GM21528 (cell line): ENCODE results near the gene ARHGAP30.
"Not testable (repeated sequence)": the region's sequence is repeated elsewhere in the genome, so short reads cannot be mapped to it uniquely, and the experiment has no call there.

Experiments
- ATAC-seq: cut with Tn5 transposase; IDR thresholded peaks from one replicate; pipeline ENCODE4 v1.9.1; 2021; ENCODE audit warnings: mild to moderate bottlenecking, moderate library complexity; ENCODE audit not compliant: unreplicated experiment, low FRiP score

ARHGAP30 gene, protein sequence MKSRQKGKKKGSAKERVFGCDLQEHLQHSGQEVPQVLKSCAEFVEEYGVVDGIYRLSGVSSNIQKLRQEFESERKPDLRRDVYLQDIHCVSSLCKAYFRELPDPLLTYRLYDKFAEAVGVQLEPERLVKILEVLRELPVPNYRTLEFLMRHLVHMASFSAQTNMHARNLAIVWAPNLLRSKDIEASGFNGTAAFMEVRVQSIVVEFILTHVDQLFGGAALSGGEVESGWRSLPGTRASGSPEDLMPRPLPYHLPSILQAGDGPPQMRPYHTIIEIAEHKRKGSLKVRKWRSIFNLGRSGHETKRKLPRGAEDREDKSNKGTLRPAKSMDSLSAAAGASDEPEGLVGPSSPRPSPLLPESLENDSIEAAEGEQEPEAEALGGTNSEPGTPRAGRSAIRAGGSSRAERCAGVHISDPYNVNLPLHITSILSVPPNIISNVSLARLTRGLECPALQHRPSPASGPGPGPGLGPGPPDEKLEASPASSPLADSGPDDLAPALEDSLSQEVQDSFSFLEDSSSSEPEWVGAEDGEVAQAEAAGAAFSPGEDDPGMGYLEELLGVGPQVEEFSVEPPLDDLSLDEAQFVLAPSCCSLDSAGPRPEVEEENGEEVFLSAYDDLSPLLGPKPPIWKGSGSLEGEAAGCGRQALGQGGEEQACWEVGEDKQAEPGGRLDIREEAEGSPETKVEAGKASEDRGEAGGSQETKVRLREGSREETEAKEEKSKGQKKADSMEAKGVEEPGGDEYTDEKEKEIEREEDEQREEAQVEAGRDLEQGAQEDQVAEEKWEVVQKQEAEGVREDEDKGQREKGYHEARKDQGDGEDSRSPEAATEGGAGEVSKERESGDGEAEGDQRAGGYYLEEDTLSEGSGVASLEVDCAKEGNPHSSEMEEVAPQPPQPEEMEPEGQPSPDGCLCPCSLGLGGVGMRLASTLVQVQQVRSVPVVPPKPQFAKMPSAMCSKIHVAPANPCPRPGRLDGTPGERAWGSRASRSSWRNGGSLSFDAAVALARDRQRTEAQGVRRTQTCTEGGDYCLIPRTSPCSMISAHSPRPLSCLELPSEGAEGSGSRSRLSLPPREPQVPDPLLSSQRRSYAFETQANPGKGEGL

DNA sequence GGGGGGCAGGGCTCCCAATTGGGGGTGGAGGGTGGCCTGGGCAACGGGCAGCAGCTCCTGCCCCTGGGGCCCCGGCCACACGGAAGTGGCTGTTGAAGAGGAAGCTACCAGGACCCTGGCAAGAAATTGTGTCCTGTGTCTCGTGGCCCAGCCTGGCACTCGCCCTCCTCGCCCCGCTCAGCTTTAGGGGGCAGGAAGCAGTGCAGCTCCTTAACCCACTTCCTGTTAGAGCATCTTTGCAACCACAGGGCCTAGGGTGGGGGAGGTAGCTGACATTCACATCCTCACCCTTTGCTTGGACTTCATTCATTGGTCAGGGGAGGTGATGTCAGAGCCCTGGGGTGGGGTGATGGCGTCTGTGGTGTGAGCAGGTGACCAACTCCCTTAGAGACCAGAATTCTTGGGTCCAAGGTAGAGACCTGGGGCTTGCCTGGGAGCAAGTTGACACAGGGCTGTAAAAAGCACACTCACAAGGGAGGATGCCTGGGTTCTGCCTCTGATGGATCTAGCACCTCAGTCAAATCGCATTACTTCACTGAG, at the start of gene ARHGAP30:
ARHGAP30 (minus strand) TSS at position 161 of the 540 bp plus-strand sequence. CDS start 267 bp downstream, outside the sequence.
- peak; percentile 78 for ATAC-seq

DNA sequence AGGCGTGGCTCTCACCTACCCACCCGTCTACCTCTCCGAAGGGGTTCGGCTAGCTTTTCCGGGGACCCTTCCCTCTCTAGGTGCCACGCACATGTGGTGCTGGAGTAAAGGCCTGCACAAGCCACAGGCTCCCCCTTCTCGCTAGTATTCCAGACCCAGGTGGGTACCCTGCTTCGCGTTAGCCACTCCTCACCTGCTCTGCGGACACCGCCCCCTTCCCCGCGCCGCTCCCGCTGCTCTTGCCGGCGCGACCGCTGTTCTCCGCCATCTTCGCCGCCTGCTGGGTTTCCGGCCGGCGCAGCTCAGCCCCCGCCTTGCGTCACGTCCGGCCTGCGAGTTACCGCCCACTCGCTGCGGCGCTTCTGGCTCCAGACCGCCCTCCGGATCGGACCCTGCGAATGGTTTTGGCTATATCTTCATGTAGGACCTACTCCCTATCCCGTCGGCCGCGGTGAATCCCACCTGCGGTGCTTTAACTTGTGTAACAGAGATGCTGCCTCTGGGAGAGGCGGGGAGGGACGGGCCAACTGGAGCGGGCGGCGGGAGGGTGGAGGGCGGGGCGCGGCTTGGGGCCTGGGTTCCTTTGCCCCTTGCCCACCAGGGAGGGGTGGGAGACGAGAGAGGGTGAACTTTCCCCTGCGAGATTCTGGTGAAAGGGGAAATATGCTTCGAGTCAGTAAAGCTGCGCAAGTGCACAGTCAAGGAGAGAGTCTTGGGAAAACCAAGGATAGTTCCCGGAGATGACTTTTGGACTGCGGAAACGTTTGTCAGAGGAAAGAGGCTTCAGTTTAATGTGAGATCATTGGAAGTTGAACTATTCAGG, 48.3 kb upstream of the ARHGAP30 start, which contains the start of the genes NIT1 and PFDN2:
NIT1 (plus strand) TSS at position 347 of the 823 bp plus-strand sequence; CDS start at position 419, 72 bp downstream.
PFDN2 (minus strand) TSS at position 279 of the 823 bp plus-strand sequence; CDS start at position 268, 11 bp downstream.
- peak; percentile 79 for ATAC-seq

DNA sequence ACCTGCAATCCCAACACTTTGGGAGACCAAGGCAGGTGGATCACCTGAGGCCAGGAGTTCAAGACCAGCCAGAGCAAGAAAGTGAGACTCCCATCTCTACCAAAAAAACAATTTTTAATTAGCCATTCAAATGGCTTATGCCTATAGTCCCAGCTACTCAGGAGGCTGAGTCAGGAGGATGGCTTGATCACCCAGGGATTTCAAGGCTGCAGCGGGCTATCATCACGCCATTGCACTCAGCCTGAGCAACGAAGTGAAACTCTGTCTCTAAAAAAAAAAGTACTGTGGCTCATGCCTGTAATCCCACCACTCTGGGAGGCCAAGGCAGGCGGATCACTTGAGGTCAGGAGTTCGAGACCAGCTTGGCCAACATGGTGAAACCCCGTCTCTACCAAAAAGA, 46.3 kb upstream of the ARHGAP30 start:
- ATAC-seq: not testable (repeated sequence)

DNA sequence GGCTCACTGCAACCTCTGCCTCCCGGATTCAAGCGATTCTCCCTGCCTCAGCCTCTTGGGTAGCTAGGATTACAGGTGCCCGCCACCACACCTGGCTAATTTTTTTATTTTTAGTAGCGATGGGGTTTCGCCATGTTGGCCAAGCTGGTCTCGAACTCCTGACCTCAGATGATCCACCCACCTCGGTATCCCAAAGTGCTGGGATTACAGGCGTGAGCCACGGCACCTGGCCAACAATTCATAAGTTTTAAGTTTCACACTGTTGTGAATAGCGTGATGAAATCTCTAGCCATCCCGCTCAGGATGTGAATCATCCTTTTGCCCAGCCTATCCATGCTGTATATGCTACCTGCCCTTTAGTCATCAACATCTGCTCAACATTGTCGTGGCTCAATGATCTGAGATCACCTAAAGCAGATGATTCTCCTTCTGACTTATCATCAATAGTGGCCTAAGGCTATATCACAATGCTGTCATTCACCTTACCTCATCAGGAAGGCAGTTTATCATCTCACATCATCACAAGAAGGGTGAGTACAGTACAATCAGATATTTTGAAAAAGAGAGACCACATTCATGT, 45.5 kb upstream of the ARHGAP30 start:
- no peak for ATAC-seq

DNA sequence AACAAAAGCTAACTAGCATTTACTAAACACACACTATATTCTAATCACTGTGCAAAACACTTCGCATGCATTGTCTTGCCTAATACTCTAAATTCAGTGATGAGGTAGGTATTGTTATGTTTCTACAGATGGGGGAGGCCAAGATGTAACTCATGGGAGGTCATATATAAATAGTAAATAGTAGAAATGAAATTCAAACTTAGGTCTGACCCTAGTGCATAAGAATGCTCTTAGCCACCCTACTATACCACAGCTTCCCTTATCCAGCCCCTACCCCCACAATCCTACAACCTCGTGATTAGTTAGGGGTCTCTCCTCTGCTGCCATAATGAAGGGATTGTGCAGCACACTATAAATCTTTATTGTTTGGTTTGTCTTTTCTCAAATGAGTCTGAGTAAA, 44.9 kb upstream of the ARHGAP30 start:
- no peak for ATAC-seq

DNA sequence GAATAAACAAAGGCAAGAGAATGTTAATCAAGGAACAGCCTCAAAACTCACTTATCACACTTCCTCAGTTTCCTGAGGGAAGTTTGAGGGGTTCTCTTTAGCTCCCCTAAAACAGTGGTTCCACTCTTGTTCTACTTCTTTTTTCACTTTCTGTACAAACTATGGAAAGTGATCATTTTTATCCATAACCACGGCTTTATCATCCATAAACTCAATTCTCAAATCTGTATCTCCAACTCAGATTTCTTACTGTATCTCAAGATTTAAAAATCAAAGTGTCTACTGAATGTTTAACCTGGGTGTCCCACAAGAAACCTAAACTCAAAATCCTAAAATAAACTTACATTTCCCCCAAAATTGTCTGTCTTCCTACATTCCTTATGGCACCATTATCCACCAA, 44.2 kb upstream of the ARHGAP30 start:
- no peak for ATAC-seq

DNA sequence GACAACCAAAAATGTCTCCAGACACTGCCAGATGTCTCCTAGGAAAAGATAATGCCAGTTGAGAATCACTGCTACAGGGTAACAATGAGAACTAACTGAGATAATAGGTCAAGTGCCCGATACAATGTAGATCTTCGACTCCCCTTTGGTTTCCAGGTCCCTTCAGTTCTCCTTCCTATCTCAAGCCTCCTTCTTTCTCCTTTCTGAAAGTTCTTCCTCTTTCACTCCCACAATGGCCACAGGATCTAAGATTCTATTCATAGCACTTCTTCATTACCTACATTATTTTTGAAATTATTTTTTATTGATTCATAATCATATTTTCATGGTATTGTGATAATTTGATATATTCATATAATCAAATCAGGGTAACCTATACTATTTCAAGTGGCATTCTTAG, 41.8 kb upstream of the ARHGAP30 start:
- no peak for ATAC-seq

DNA sequence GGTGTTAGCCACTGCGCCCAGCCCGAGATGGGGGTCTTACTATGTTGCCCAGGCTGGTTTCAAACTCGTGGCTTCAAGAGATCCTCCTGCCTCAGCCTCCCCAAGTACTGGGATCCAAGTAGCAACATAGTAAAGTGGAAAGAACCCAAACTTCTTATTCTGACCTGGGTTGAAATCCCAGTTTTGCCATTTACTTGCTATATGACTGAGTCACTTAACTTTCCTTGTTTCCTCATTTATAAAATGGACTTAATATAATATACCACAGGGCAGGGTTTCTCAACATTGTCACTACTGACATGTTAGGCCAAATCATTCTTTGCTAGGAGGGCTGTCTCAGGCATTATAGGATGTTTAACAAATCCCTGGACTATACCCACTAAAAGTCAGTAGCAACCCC, 41.4 kb upstream of the ARHGAP30 start:
- no peak for ATAC-seq

DNA sequence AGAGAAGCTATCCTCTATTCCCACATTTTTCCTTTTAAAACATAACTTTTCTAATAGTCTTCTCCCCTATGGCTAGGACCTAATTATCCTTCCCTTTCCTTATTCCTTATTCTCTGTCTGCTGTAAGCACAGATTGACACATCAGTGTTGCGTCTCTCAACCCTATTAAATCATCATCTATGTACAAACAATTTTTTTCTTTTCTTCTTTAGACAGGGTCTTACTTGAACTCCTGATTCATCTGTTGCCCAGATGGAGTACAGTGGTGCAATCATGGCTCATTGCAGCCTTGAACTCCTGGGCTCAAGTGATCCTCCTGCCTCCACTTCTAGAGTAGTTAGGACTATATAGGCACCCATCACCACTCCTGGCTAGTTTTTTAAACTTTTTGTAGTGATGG, 36.7 kb upstream of the ARHGAP30 start:
- no peak for ATAC-seq

DNA sequence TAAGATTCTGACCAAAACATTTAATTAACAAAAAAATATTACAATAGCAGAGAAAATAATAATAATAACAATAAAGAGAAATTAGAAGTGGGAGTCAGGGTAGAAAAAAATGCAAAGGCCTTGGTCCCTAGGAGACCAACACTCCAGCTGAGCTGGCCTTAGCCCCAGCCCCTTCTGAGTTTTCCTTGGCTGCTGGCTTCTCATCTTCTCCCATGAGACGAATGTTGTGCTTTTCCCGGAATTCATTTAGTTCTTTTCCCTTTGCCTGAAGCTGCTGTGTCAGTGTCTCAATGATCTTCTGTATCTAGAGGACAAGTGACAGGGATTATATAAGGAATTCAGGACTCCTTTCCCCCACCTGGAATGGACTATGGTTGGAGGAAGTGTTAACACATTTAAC, 30.9 kb upstream of the ARHGAP30 start:
- ATAC-seq: no peak

DNA sequence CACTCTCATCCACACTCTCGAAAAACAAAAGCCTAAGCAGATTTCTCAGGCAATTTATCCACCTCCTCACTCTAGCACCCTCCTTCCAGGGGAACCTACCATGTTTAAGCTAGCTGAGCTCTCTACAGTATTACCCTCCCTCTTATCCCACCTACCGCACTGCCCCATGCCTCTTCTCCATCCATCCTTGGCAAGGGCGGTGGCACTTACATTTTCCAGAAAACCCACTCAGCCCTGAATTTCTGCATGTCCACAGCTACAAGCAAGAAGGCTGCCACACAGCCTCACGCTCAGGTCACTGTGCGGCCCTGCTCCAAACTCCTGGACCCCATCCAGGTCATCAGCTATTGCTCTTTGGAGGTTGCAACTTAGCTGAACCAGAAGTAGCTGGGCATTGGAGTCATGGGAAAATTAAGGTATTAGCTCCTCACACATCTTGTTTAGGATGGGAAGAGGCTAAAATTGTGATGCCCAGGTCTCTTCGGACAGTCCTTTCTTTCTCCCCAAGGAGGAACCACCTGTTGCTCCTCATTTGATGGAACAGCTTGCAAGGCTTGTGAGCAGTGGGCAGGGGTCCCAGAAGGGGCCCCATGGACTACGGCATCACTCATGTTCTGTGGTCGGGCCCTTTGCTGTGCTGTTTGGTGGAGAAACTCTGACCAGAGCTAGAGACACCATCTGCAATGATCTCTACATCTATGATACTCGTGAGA, 29.6 kb upstream of the ARHGAP30 start:
- no peak for ATAC-seq

DNA sequence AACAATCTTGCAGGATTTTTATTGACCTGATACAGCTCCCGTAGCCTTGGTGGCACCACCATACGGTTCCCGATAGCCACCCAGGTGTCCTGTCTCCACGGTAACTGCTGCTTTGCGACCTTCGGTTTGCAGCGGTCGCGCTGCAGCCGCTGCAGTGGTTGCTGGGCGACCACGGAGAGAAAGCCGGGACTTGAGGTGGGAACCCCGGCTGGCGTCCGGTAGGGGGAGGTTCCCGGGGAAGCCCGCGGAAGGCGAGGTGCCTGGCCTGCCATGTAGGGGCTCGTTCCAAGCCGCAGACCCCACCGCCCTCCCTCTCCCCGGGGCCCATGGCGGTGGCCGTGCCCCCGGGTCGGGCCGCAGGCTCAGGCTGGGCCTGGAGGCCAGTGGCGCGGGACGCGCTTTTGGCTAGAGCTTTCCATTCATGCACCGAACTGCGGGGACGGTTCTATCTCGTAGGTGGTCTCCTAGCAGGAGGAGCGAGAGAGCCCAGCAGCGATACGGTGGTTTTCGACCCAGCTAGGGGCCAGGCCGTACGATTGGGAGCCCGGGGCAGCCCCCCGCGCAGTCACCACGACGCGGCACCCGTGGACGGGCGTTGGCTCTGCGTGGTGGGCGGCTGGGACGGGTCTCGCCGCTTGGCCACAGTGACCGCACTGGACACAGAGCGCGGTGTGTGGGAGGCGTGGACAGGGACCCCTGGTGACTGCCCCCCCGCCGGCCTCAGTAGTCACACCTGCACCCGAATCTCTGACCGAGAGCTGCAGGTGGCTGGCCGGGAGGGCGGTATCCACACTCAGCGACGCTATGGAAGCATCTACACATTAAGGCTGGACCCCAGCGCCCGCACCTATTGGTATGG, 28.7 kb upstream of the ARHGAP30 start, which contains the start of gene KLHDC9:
KLHDC9 (plus strand) TSS at position 152 of the 859 bp plus-strand sequence; CDS start at position 327, 175 bp downstream.
- peak; percentile 64 for ATAC-seq

DNA sequence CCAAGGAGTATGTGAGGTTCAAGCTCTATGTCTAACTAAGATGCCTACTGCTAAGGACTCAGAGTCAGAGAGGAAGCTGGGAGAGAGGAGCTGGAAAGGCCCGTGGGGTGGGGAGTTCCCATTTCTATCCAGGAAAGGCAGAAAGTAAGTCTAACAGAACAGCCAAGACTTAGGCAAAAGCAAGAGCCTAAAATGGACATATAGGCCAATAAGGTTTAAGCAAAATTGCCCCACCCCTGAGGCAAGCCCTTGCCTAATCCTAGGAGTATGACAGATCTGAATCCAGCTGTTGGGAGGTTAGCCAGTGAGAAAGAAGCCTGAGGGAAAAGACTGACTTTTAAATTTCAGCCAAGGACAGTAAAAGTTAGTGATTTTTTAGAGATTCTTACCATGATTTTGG, 26.8 kb upstream of the ARHGAP30 start:
- ATAC-seq: no peak

DNA sequence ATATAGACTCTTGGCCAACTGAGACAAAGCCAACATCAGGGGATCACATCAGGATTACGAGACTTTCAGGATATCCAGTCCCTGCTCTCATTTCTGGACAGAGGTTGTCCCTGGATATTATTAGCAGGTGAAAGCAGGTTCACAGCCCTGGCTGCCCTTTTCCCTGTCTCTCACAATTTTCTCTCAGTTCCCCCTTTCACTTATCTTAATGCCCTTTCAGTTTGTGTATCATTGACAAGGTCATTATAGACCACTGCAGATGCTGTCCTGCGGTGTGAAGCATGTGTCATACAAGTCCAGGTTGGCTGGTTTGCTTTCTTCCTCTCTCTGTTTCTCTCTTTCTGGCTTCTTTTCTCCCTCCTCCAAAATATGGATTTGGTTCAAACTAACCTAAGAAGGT, 26.3 kb upstream of the ARHGAP30 start:
- ATAC-seq: no peak

DNA sequence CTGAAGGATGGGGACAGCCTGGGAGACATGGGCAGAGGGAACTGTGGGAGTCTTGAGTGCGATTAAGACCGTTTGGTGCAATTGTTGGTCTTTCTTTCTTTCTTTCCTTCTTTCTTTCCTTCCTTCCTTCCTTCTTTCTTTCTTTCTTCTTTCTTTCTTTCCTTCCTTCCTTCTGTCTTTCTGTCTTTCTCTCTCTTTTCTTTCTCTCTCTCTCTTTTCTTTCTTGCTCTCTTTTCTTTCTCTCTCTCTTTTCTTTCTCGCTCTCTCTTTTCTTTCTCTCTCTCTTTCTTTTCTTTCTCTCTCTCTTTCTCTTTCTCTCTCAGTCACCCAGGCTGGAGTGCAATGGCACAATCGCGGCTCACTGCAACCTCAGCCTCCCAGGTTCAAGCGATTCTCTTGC, 25.5 kb upstream of the ARHGAP30 start:
- no peak for ATAC-seq

DNA sequence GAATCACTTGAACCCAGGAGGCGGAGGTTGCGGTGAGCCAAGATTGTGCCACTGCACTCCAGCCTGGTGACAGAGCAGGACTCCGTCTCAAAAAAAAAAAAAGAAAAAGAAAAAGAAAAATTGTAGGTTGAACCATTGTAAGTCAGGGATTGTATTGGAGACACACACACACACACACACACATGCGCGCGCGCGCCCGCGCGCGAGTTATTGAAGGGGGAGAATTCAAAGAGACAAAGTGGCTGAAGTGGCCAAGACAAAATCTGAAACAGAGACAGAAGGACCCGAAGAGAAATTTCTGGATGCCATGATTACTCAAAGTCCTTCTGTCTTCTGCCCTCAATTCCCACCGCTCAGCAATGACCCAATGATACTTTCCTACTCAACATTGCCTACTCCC, 24.8 kb upstream of the ARHGAP30 start:
- ATAC-seq: no peak

DNA sequence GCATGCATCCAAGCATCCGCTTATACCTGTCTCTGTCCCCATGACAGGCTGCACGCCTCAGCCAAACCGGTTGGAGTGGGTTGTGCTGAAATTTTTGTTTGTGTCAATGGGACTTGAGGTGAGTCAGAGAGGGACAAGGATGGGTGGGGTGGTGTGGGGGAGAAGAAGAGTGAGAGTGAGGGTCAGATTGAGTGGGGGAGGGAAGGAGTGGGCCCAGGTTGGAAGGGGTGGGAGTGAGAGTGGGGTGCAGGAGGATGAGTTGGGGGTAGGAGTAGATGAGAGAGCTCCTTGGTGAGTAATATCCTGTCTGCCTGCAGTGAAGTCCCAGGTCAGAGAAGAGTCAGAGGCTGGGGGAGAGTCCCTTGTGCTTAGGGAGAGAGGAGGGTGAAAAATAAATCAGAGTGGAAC, 22.9 kb upstream of the ARHGAP30 start:
- no peak for ATAC-seq
